HEK293 (cell line): ENCODE results near the gene APLP2.

Source experiments
- CTCF ChIA-PET: fragments of 350-600 bp; formaldehyde crosslinking; extraction: SDS; loops from one replicate; lab custom pipeline; 2021; ENCODE audit warnings: antibody characterized with exemption; lab: Yijun Ruan, JAX
- POLR2A ChIA-PET: fragments of 300-600 bp; formaldehyde crosslinking; extraction: SDS; loops from one replicate; lab custom pipeline; 2020; ENCODE audit warnings: antibody characterized with exemption, inconsistent platforms; lab: Yijun Ruan, JAX
- H3K27ac ChIP-seq: fragments of 200-500 bp; sonication (Bioruptor generic); 2 replicates; pipeline ENCODE4 v1.5.1; 2014; ENCODE audit warnings: low read depth, low read length, control low read depth, inconsistent platforms; ENCODE audit errors: extremely low read depth
- H3K36me3 ChIP-seq, 2 experiments: fragments of 200-500 bp in 1 of 2; sonication (Bioruptor generic) in 1 of 2; 1 replicate in 1 of 2; 2 replicates in 1 of 2; pipeline ENCODE4 v1.5.1; 2014 to 2017; ENCODE audit warnings: inconsistent platforms in 2 of 2, low read length in 2 of 2; ENCODE audit not compliant: control insufficient read depth in 2 of 2, insufficient read depth in 1 of 2
- H3K4me1 ChIP-seq: fragments of 200-500 bp; sonication (Bioruptor generic); 2 replicates; pipeline ENCODE4 v1.5.1; 2014; ENCODE audit warnings: mild to moderate bottlenecking, low read length, inconsistent platforms; ENCODE audit not compliant: control insufficient read depth, insufficient read depth
- H3K4me3 ChIP-seq: 2 replicates; pipeline ENCODE4 v1.5.1; 2011; ENCODE audit warnings: low read depth, mild to moderate bottlenecking, control low read depth, low read length, moderate library complexity
- H3K9me3 ChIP-seq: fragments of 200-500 bp; sonication (Bioruptor generic); 2 replicates; pipeline ENCODE4 v1.5.1; 2014; ENCODE audit warnings: low read depth, low read length, inconsistent platforms; ENCODE audit not compliant: control insufficient read depth, insufficient read depth
- BCL11A ChIP-seq: fragments of 450-650 bp; formaldehyde crosslinking; IDR thresholded peaks from 2 replicates; pipeline ENCODE4 v1.5.1; 2016; ENCODE audit warnings: low read depth, missing biosample characterization, missing genetic modification characterization
- CTCF ChIP-seq: fragments of 450-650 bp; formaldehyde crosslinking; IDR thresholded peaks from 2 replicates; pipeline ENCODE4 v1.5.1; 2016; ENCODE audit warnings: missing biosample characterization, missing genetic modification characterization
- GFI1B ChIP-seq: fragments of 450-650 bp; formaldehyde crosslinking; IDR thresholded peaks from 2 replicates; pipeline ENCODE4 v1.5.1; 2016; ENCODE audit warnings: missing biosample characterization, missing genetic modification characterization
- GLIS1 ChIP-seq: fragments of 450-650 bp; formaldehyde crosslinking; IDR thresholded peaks from 2 replicates; pipeline ENCODE4 v1.5.1; 2016; ENCODE audit warnings: missing biosample characterization, missing genetic modification characterization
- GLIS2 ChIP-seq: fragments of 450-650 bp; formaldehyde crosslinking; IDR thresholded peaks from 2 replicates; pipeline ENCODE4 v1.5.1; 2016; ENCODE audit warnings: missing biosample characterization, missing genetic modification characterization
- KLF8 ChIP-seq: fragments of 450-650 bp; formaldehyde crosslinking; IDR thresholded peaks from 2 replicates; pipeline ENCODE4 v1.5.1; 2016; ENCODE audit warnings: missing biosample characterization, missing genetic modification characterization
- MYNN ChIP-seq: fragments of 450-650 bp; formaldehyde crosslinking; IDR thresholded peaks from 2 replicates; pipeline ENCODE4 v1.5.1; 2016; ENCODE audit warnings: missing biosample characterization, missing genetic modification characterization, borderline replicate concordance
- OSR2 ChIP-seq: fragments of 450-650 bp; formaldehyde crosslinking; IDR thresholded peaks from 2 replicates; pipeline ENCODE4 v1.5.1; 2016; ENCODE audit warnings: missing biosample characterization, missing genetic modification characterization
- SP3 ChIP-seq: fragments of 450-650 bp; formaldehyde crosslinking; IDR thresholded peaks from 2 replicates; pipeline ENCODE4 v1.5.1; 2016; ENCODE audit warnings: missing biosample characterization, missing genetic modification characterization
- TCF7L2 ChIP-seq: IDR thresholded peaks from 2 replicates; pipeline ENCODE4 v1.6.1; 2011; ENCODE audit warnings: low read depth, mild to moderate bottlenecking, inconsistent platforms, low read length, moderate library complexity, borderline replicate concordance
- YY1 ChIP-seq: fragments of 450-650 bp; formaldehyde crosslinking; IDR thresholded peaks from 2 replicates; pipeline ENCODE4 v1.5.1; 2018; ENCODE audit warnings: missing biosample characterization, missing genetic modification characterization
- ZBTB21 ChIP-seq: fragments of 450-650 bp; formaldehyde crosslinking; IDR thresholded peaks from 2 replicates; pipeline ENCODE4 v1.5.1; 2017; ENCODE audit warnings: missing biosample characterization, missing genetic modification characterization
- ZNF10 ChIP-seq: fragments of 450-650 bp; formaldehyde crosslinking; IDR thresholded peaks from 2 replicates; pipeline ENCODE4 v1.5.1; 2017; ENCODE audit warnings: missing biosample characterization, missing genetic modification characterization
- ZNF214 ChIP-seq: fragments of 450-650 bp; formaldehyde crosslinking; IDR thresholded peaks from 2 replicates; pipeline ENCODE4 v1.5.1; 2017; ENCODE audit warnings: missing biosample characterization, mild to moderate bottlenecking, missing genetic modification characterization, borderline replicate concordance
- ZNF24 ChIP-seq: fragments of 450-650 bp; formaldehyde crosslinking; IDR thresholded peaks from 2 replicates; pipeline ENCODE4 v1.5.1; 2016; ENCODE audit warnings: missing biosample characterization, missing genetic modification characterization
- ZNF266 ChIP-seq: fragments of 450-650 bp; formaldehyde crosslinking; IDR thresholded peaks from 2 replicates; pipeline ENCODE4 v1.5.1; 2016; ENCODE audit warnings: missing biosample characterization, missing genetic modification characterization, low read depth
- ZNF292 ChIP-seq: fragments of 450-650 bp; formaldehyde crosslinking; IDR thresholded peaks from 2 replicates; pipeline ENCODE4 v1.5.1; 2016; ENCODE audit warnings: low read depth, missing biosample characterization, missing genetic modification characterization, borderline replicate concordance
- ZNF302 ChIP-seq: fragments of 450-650 bp; formaldehyde crosslinking; IDR thresholded peaks from 2 replicates; pipeline ENCODE4 v1.5.1; 2016; ENCODE audit warnings: missing biosample characterization, missing genetic modification characterization, low read depth
- ZNF324 ChIP-seq: fragments of 450-650 bp; formaldehyde crosslinking; IDR thresholded peaks from 2 replicates; pipeline ENCODE4 v1.5.1; 2016; ENCODE audit warnings: missing biosample characterization, missing genetic modification characterization
- ZNF404 ChIP-seq: fragments of 450-650 bp; formaldehyde crosslinking; IDR thresholded peaks from 2 replicates; pipeline ENCODE4 v1.5.1; 2017; ENCODE audit warnings: missing biosample characterization, missing genetic modification characterization
- ZNF423 ChIP-seq: fragments of 450-650 bp; formaldehyde crosslinking; IDR thresholded peaks from 2 replicates; pipeline ENCODE4 v1.5.1; 2016; ENCODE audit warnings: missing biosample characterization, missing genetic modification characterization
- ZNF501 ChIP-seq: fragments of 450-650 bp; formaldehyde crosslinking; IDR thresholded peaks from 2 replicates; pipeline ENCODE4 v1.5.1; 2016; ENCODE audit warnings: missing biosample characterization, missing genetic modification characterization
- ZNF529 ChIP-seq: fragments of 450-650 bp; formaldehyde crosslinking; IDR thresholded peaks from 2 replicates; pipeline ENCODE4 v1.5.1; 2017; ENCODE audit warnings: missing genetic modification characterization, missing biosample characterization; ENCODE audit not compliant: insufficient replicate concordance
- ZNF549 ChIP-seq: fragments of 450-650 bp; IDR thresholded peaks from 2 replicates; pipeline ENCODE4 v1.5.1; 2018; ENCODE audit warnings: missing biosample characterization, missing genetic modification characterization, mild to moderate bottlenecking, inconsistent platforms, moderate library complexity
- ZNF623 ChIP-seq: fragments of 450-650 bp; formaldehyde crosslinking; IDR thresholded peaks from 2 replicates; pipeline ENCODE4 v1.5.1; 2016; ENCODE audit warnings: missing biosample characterization, missing genetic modification characterization
- ZNF776 ChIP-seq: fragments of 450-650 bp; formaldehyde crosslinking; IDR thresholded peaks from 2 replicates; pipeline ENCODE4 v1.5.0; 2017; ENCODE audit warnings: missing biosample characterization, missing genetic modification characterization, borderline replicate concordance
- ZNF777 ChIP-seq: fragments of 450-650 bp; formaldehyde crosslinking; IDR thresholded peaks from 2 replicates; pipeline ENCODE4 v1.5.1; 2017; ENCODE audit warnings: missing biosample characterization, missing genetic modification characterization, borderline replicate concordance
- TF ChIP-seq, protein P1 (sequence below): fragments of 450-650 bp; IDR thresholded peaks from 2 replicates; pipeline ENCODE4 v1.5.1; 2018; ENCODE audit warnings: missing biosample characterization, missing genetic modification characterization

APLP2 gene

DNA sequence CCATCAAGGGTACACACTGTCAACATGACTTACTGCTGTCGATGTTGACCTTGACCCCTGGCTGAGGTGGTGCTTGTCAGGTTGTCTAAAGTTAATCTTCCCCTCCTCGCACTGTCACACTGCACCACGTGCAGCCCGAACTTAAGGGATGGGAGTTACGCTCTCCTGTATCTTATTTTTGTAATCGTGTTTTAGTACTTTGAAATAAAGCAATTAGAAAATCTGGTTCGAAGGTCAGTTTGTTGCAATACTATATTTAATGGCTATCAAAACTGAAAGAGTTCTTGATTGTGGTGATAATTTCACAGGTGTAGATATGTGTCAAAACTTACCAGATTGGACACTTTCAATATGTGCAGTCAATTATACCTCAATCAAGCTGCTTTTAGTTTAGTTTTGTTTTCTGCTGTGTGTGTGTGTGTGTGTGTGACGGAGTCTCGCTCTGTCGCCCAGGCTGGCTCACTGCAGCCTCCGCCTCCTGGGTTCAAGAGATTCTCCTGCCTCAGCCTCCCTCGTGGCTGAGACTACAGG, 79.2 kb downstream of the APLP2 start:
- POLR2A ChIA-PET, result no interaction called here
- no peaks in the 10 kb centered on the region for H3K4me1 ChIP-seq
- CTCF ChIA-PET, result no interaction called here

GRCh38 chr11:130150790-130151189, 81.1 kb downstream of the APLP2 start:
- ChIA-PET CTCF (interaction anchor here (1.3 kb wide), 1 partner anchor 15 kb away, joined by 3 read pairs; no protein-coding TSS in a partner anchor), POLR2A (no interaction called here)
- Histone ChIP-seq H3K4me3 (no peak overlapping the region), H3K4me1 (no peaks in the 10 kb centered on the region), H3K36me3 (peaks cover 0 to 18% of the 10 kb centered on the region in 2 experiments; a peak in 1 of 3 replicates), H3K9me3 (no peaks in the 10 kb centered on the region), H3K27ac (no peak overlapping the region)
- no peak for TF ChIP-seq CTCF (tag by site-specific recombination)
- no peak for TF ChIP-seq YY1
- TF ChIP-seq ZNF423, result no peak
- TF ChIP-seq, protein P1, sequence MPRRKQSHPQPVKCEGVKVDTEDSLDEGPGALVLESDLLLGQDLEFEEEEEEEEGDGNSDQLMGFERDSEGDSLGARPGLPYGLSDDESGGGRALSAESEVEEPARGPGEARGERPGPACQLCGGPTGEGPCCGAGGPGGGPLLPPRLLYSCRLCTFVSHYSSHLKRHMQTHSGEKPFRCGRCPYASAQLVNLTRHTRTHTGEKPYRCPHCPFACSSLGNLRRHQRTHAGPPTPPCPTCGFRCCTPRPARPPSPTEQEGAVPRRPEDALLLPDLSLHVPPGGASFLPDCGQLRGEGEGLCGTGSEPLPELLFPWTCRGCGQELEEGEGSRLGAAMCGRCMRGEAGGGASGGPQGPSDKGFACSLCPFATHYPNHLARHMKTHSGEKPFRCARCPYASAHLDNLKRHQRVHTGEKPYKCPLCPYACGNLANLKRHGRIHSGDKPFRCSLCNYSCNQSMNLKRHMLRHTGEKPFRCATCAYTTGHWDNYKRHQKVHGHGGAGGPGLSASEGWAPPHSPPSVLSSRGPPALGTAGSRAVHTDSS (tag by site-specific recombination), result no peak
- no peak for TF ChIP-seq SP3
- TF ChIP-seq ZNF549 (tag by site-specific recombination), result no peak
- no peak for TF ChIP-seq ZNF266 (tag by site-specific recombination)
- no peak for TF ChIP-seq ZBTB21 (tag by site-specific recombination)
- no peak for TF ChIP-seq OSR2 (tag by site-specific recombination)
- TF ChIP-seq ZNF214 (tag by site-specific recombination), result no peak
- TF ChIP-seq ZNF24 (tag by site-specific recombination), result no peak
- TF ChIP-seq ZNF292, result no peak
- TF ChIP-seq TCF7L2, result no peak
- TF ChIP-seq ZNF777, result no peak
- no peak for TF ChIP-seq ZNF501 (tag by site-specific recombination)

More for the DNA sequence above, 79.2 kb downstream of the APLP2 start:
- H3K27ac ChIP-seq, result no peak overlapping the region
- H3K4me3 ChIP-seq, result no peak overlapping the region
- TF ChIP-seq ZNF324 (no peak), BCL11A (tag by site-specific recombination) (no peak), ZNF529 (tag by site-specific recombination) (no peak), YY1 (no peak), GFI1B (tag by site-specific recombination) (no peak), ZNF10 (tag by site-specific recombination) (no peak), ZNF776 (no peak), ZNF214 (tag by site-specific recombination) (no peak), MYNN (tag by site-specific recombination) (no peak), ZNF302 (no peak), GLIS1 (tag by site-specific recombination) (no peak), ZNF292 (no peak), KLF8 (tag by site-specific recombination) (no peak), GLIS2 (tag by site-specific recombination) (no peak), ZNF404 (no peak), ZNF623 (tag by site-specific recombination) (no peak)
- no peaks in the 10 kb centered on the region for H3K9me3 ChIP-seq
- peaks cover 0 to 36% of the 10 kb centered on the region in 2 experiments; a peak in 2 of 3 replicates for H3K36me3 ChIP-seq
